PC-9 (cell line): ENCODE results near the gene DLGAP1.

ENCODE experiments used
- CTCF ChIP-seq: fragments of 200-600 bp; sonication (generic); conservative IDR thresholded peaks from 2 replicates; pipeline ENCODE4 v1.6.1; 2017; ENCODE audit warnings: mixed run types, antibody characterized with exemption, mild to moderate bottlenecking, moderate library complexity
- EZH2 ChIP-seq: fragments of 200-600 bp; sonication (generic); IDR thresholded peaks from 2 replicates; pipeline ENCODE4 v1.8.0; 2017; ENCODE audit warnings: antibody characterized with exemption, low read depth

GRCh38 chr18:3912705-3913104 lies 542.4 kb downstream of the DLGAP1 start:
- TF ChIP-seq CTCF (no peak), EZH2 (no peak)
